Mesodermal cell (in vitro differentiated cells): ENCODE results near the gene LTBP3.
"Not testable (repeated sequence)": the region's sequence is repeated elsewhere in the genome, so short reads cannot be mapped to it uniquely, and the experiment has no call there.

Experiments
- H3K27ac ChIP-seq: 2 replicates; pipeline ENCODE4 v1.7.0; 2013; ENCODE audit warnings: mild to moderate bottlenecking, low read depth, low read length, moderate library complexity; ENCODE audit not compliant: severe bottlenecking
- H3K36me3 ChIP-seq: 2 replicates; pipeline ENCODE4 v1.7.1; 2013; ENCODE audit warnings: mild to moderate bottlenecking, low read length, moderate library complexity; ENCODE audit not compliant: control insufficient read depth, insufficient read depth
- H3K4me1 ChIP-seq: one replicate; pipeline ENCODE4 v1.7.1; 2013; ENCODE audit warnings: mild to moderate bottlenecking, low read length; ENCODE audit not compliant: insufficient read depth, control insufficient read depth, poor library complexity, severe bottlenecking
- H3K4me3 ChIP-seq: 2 replicates; pipeline ENCODE4 v1.7.0; 2013; ENCODE audit warnings: low read length, control low read depth, mild to moderate bottlenecking; ENCODE audit not compliant: insufficient read depth, poor library complexity, severe bottlenecking; ENCODE audit errors: extremely low read depth
- H3K9me3 ChIP-seq: 2 replicates; pipeline ENCODE4 v1.7.1; 2013; ENCODE audit warnings: mild to moderate bottlenecking, low read length, moderate library complexity; ENCODE audit not compliant: control insufficient read depth
- WGBS, 2 experiments: methylation state at CpG; one replicate each; pipeline ENCODE4 v1.1.5; 2013; ENCODE audit warnings: missing lambda C conversion rate in 2 of 2; ENCODE audit not compliant: insufficient coverage in 2 of 2; 5-methylcytosine and 5-hydroxymethylcytosine counted together

Gene LTBP3

GRCh38 chr11:65569164-65569972, 11.2 kb upstream of the LTBP3 start:
- H3K36me3 ChIP-seq, result peaks cover 12% of the 10 kb centered on the region
- WGBS, 2 experiments, result 15 to 20% methylated on average over 26 of the region's 28 CpGs
- H3K27ac ChIP-seq, result peak overlapping the region; percentile 87
- H3K9me3 ChIP-seq, result no peaks in the 10 kb centered on the region
- H3K4me3 ChIP-seq, result peak overlapping the region; percentile 96
- peaks cover 27% of the 10 kb centered on the region for H3K4me1 ChIP-seq

GRCh38 chr11:65565624-65566453, 7.7 kb upstream of the LTBP3 start:
- Histone ChIP-seq H3K9me3 (no peaks in the 10 kb centered on the region), H3K27ac (no peak overlapping the region), H3K4me1 (peaks cover 13% of the 10 kb centered on the region), H3K4me3 (no peak overlapping the region), H3K36me3 (no peaks in the 10 kb centered on the region)
- WGBS, 2 experiments, result 82% methylated on average over 4 to 5 of the region's 7 CpGs

- 90 to 98% methylated on average over 6 to 9 of the region's 12 CpGs for WGBS, 2 experiments
- H3K4me3 ChIP-seq, result not testable (repeated sequence)
These were observed 6.9 kb upstream of the LTBP3 start for GRCh38 chr11:65564879-65565559.

GRCh38 chr11:65563601-65564000, 5.4 kb upstream of the LTBP3 start:
- Histone ChIP-seq H3K27ac (peak overlapping the region; percentile 32), H3K36me3 (no peaks in the 10 kb centered on the region), H3K4me1 (peaks cover 30% of the 10 kb centered on the region), H3K4me3 (no peak overlapping the region), H3K9me3 (no peaks in the 10 kb centered on the region)
- WGBS, 2 experiments, result 96 to 100% methylated on average over 4 of the region's 4 CpGs

More at GRCh38 chr11:65564879-65565559, 6.9 kb upstream of the LTBP3 start:
- peaks cover 21% of the 10 kb centered on the region for H3K4me1 ChIP-seq
- H3K27ac ChIP-seq, H3K9me3 ChIP-seq, H3K36me3 ChIP-seq: not testable (repeated sequence)

- peaks cover 31% of the 10 kb centered on the region for H3K4me1 ChIP-seq
- H3K4me3 ChIP-seq, result no peak overlapping the region
- H3K9me3 ChIP-seq, result no peaks in the 10 kb centered on the region
- no peak overlapping the region for H3K27ac ChIP-seq
- no peaks in the 10 kb centered on the region for H3K36me3 ChIP-seq
- 93 to 100% methylated on average over 2 to 6 of the region's 9 CpGs for WGBS, 2 experiments
These were observed 4.6 kb upstream of the LTBP3 start for GRCh38 chr11:65562788-65563187.

DNA sequence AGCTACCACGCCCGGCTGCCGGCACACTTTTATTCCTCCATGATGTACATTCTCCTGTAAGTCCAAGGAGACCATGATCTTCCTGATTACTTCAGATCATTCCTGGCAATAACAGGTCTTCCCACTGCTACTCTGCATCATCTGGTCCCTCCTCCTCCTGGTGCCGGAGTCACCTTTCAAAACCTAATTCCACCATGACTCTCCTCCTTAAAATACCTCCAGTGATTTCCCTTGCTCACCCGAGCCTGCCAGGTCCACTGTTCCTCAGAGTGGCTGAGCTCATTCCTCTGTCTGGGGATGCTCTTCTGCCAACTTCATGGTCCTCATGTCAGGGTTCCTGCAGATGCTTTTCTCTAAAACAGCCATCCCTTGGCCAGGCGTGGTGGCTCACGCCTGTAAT, 3.9 kb upstream of the LTBP3 start:
- 95 to 96% methylated on average over 6 to 7 of the region's 7 CpGs for WGBS, 2 experiments
- Histone ChIP-seq H3K36me3 (no peaks in the 10 kb centered on the region), H3K4me1 (peaks cover 37% of the 10 kb centered on the region), H3K9me3 (no peaks in the 10 kb centered on the region), H3K27ac (no peak overlapping the region), H3K4me3 (no peak overlapping the region)

GRCh38 chr11:65560555-65561418, 2.6 kb upstream of the LTBP3 start:
- H3K4me1 ChIP-seq, result peaks cover 40% of the 10 kb centered on the region
- 9 to 17% methylated on average over 8 to 12 of the region's 15 CpGs for WGBS, 2 experiments
- H3K27ac ChIP-seq, result peak overlapping the region; percentile 73
- no peaks in the 10 kb centered on the region for H3K36me3 ChIP-seq
- H3K9me3 ChIP-seq, result no peaks in the 10 kb centered on the region
- no peak overlapping the region for H3K4me3 ChIP-seq

DNA sequence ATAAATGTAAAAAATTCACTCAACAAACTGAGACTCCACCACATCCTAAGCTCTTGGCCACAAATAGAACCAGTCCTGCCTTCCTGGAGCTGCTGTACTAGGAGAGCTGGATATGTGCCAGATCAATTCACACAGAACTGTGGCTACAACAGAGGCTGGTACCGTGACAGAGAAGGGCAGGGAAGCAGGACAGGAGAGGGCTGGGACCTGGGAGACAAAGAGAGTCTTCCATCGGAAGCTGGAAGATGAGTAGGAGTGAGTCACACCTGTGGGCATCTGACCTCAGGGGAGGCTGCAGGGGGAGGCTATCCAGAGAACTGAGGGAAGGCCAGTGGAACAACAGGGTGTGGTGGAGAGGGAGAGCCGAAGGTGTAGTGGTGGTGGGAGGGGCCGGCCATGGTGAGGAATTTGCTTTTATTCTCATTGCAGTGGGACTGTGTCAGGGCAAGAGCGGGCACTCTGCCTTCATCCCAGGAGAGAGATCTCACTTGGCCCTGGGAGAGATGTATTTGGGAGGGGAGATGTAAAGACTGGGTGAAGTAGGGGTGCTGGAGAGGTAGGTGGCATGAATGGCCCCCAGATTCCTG, 1.9 kb upstream of the LTBP3 start:
- 39 to 57% methylated on average over 4 to 5 of the region's 5 CpGs for WGBS, 2 experiments
- H3K27ac ChIP-seq, result peak overlapping the region; percentile 50
- no peaks in the 10 kb centered on the region for H3K9me3 ChIP-seq
- no peak overlapping the region for H3K4me3 ChIP-seq
- no peaks in the 10 kb centered on the region for H3K36me3 ChIP-seq
- H3K4me1 ChIP-seq, result peaks cover 48% of the 10 kb centered on the region

DNA sequence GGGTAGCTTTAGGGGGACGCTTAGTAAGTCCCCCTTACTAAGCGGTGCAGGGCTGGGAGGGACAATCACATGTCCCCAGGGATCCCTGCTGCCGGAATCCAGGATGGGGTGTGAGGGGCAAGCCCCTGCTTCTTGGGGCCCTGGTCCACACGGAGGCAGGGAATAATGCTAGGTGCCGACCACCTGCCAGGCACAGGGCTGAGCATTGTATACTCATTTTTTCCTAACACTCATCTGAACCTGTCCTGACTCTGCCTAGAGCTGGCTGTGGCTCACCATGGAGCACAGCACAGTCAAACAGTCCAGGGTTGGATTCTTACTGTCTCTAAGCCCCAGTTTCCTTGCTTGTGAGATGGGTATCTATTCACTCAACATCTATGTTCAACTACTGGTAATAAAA, 1.4 kb upstream of the LTBP3 start:
- Histone ChIP-seq H3K4me3 (no peak overlapping the region), H3K36me3 (no peaks in the 10 kb centered on the region), H3K4me1 (peaks cover 51% of the 10 kb centered on the region), H3K9me3 (no peaks in the 10 kb centered on the region), H3K27ac (peak overlapping the region; percentile 50)
- 71 to 89% methylated on average over 3 to 4 of the region's 5 CpGs for WGBS, 2 experiments
